Endothelial cell (in vitro differentiated cells): ENCODE results near the gene CTNS. TPM values are rescaled to one million over a fixed set of nuclear protein-coding genes. Genes with fewer than 3 reads are reported as not detected.
"Not testable (repeated sequence)": the region's sequence is repeated elsewhere in the genome, so short reads cannot be mapped to it uniquely, and the experiment has no call there.

ENCODE experiments used
- DNase-seq: peaks from one replicate; pipeline ENCODE4 v3.0.0; 2021; ENCODE audit warnings: low spot score
- H3K27ac Mint-ChIP-seq: one replicate; pipeline ENCODE4 v1.8.0; 2021; ENCODE audit warnings: mixed read lengths, inconsistent platforms; ENCODE audit not compliant: unreplicated experiment
- H3K27me3 Mint-ChIP-seq: one replicate; pipeline ENCODE4 v1.8.0; 2021; ENCODE audit warnings: mild to moderate bottlenecking, moderate library complexity, mixed read lengths, inconsistent platforms; ENCODE audit not compliant: unreplicated experiment
- H3K36me3 Mint-ChIP-seq: one replicate; pipeline ENCODE4 v1.8.0; 2021; ENCODE audit warnings: mild to moderate bottlenecking, low read depth, mixed read lengths, inconsistent platforms; ENCODE audit not compliant: unreplicated experiment
- H3K4me1 Mint-ChIP-seq: one replicate; pipeline ENCODE4 v1.8.0; 2021; ENCODE audit warnings: mild to moderate bottlenecking, mixed read lengths, inconsistent platforms; ENCODE audit not compliant: unreplicated experiment
- H3K4me3 Mint-ChIP-seq: one replicate; pipeline ENCODE4 v1.8.0; 2021; ENCODE audit warnings: mild to moderate bottlenecking, mixed read lengths, inconsistent platforms; ENCODE audit not compliant: unreplicated experiment
- H3K9me3 Mint-ChIP-seq: one replicate; pipeline ENCODE4 v1.8.0; 2021; ENCODE audit warnings: mixed read lengths, inconsistent platforms; ENCODE audit not compliant: unreplicated experiment
- total RNA-seq: library from RNA; stranded (reverse); fragmentation: NEBNext Ultra II Directional; extraction: Animal tissue kit (Norgen Biotek cat#: 25700); gene quantifications from one replicate; pipeline ENCODE4 v1.2.1, GENCODE V29; 2021; ENCODE audit not compliant: unreplicated experiment
- TF ChIP-seq, protein P1 (sequence below): fragments of 200-600 bp; sonication (generic); IDR thresholded peaks from one replicate; pipeline ENCODE4 v1.5.0; 2021; ENCODE audit warnings: antibody characterized with exemption; ENCODE audit not compliant: unreplicated experiment

The CTNS gene
- total RNA-seq, 1 donor from 2014 or later, result 17.5 TPM

DNA sequence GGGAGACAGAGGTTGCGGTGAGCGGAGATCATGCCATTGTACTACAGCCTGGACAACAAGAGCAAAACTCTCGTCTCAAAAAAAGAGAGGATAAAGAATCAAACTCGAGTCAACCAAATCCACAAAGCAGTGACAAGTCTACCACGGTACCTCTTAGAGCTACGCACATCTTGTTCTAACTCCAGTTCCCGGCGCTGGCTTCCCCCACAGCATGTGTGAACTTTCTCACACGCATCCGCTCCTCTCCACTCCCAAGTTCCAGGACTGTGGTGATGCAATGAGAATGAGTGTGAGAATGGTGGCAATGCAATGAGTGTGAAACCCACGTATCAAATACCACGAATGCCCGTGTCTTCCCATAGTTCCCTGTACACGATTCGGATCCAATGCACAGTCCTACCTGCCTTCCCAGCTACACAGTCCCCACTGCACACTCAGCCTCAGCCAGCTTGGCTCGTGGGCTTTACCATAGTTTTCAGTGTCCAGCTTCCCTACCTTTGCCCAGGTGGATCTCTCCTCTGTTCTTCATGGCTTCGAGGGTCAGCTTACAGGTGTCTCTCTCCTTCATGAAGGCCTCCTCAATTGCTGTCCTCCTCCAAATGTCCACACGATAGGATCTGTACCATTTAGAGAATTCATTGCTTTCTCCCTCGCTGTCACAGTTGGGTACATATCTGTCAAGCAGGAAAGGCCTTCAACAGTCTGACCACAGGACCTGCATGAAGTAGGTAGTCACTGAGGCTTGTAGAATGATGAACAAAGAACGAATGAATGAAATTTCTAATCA is 68.6 kb downstream of the CTNS start:
- peaks cover 2% of the 10 kb centered on the region for H3K27me3 Mint-ChIP-seq
- H3K9me3 Mint-ChIP-seq, result no peaks in the 10 kb centered on the region
- peaks cover 4% of the 10 kb centered on the region for H3K4me1 Mint-ChIP-seq
- DNase-seq, result no peak
- no peak overlapping the region for H3K4me3 Mint-ChIP-seq
- TF ChIP-seq, protein P1, sequence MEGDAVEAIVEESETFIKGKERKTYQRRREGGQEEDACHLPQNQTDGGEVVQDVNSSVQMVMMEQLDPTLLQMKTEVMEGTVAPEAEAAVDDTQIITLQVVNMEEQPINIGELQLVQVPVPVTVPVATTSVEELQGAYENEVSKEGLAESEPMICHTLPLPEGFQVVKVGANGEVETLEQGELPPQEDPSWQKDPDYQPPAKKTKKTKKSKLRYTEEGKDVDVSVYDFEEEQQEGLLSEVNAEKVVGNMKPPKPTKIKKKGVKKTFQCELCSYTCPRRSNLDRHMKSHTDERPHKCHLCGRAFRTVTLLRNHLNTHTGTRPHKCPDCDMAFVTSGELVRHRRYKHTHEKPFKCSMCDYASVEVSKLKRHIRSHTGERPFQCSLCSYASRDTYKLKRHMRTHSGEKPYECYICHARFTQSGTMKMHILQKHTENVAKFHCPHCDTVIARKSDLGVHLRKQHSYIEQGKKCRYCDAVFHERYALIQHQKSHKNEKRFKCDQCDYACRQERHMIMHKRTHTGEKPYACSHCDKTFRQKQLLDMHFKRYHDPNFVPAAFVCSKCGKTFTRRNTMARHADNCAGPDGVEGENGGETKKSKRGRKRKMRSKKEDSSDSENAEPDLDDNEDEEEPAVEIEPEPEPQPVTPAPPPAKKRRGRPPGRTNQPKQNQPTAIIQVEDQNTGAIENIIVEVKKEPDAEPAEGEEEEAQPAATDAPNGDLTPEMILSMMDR, result no peak
- peaks cover 7% of the 10 kb centered on the region for H3K36me3 Mint-ChIP-seq
- no peak overlapping the region for H3K27ac Mint-ChIP-seq

DNA sequence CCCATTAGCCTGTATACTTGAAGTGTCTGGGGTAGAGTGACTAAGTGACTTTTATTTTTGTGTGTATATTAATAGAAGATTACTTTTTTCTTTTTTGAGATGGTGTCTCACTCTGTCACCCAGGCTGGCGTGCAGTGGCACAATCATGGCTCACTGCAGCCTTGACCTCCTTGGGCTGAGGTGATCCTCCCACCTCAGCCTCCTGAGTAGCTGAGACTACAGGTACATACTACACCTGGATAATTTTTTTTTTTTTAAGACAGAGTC is 69.1 kb downstream of the CTNS start:
- not testable (repeated sequence) for H3K27me3 Mint-ChIP-seq, DNase-seq, H3K4me3 Mint-ChIP-seq, H3K27ac Mint-ChIP-seq, H3K4me1 Mint-ChIP-seq, H3K9me3 Mint-ChIP-seq, H3K36me3 Mint-ChIP-seq

DNA sequence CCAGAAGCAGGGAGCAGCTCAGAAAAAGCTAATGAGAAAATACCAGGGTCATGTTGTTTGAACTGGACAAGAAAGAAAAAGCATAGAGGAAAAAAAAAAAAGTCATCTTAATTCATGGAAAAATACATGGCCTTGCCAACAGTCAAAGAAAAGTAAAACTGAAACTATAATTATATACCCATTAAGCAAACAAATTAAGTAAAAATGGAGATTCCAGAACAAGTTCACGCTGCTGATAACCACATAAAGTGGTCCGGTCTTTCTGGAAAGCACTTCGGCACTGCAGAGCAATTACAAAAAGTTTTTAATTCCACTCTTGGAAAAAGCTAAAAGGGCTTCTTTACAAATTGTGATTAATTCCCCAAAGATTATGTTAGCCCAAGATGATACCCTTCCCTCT is 71.8 kb downstream of the CTNS start:
- H3K9me3 Mint-ChIP-seq, result no peaks in the 10 kb centered on the region
- peaks cover 2% of the 10 kb centered on the region for H3K27me3 Mint-ChIP-seq
- TF ChIP-seq, protein P1, result no peak
- DNase-seq, result no peak
- H3K36me3 Mint-ChIP-seq, result peaks cover 4% of the 10 kb centered on the region
- peaks cover 4% of the 10 kb centered on the region for H3K4me1 Mint-ChIP-seq
- no peak overlapping the region for H3K27ac Mint-ChIP-seq
- no peak overlapping the region for H3K4me3 Mint-ChIP-seq

DNA sequence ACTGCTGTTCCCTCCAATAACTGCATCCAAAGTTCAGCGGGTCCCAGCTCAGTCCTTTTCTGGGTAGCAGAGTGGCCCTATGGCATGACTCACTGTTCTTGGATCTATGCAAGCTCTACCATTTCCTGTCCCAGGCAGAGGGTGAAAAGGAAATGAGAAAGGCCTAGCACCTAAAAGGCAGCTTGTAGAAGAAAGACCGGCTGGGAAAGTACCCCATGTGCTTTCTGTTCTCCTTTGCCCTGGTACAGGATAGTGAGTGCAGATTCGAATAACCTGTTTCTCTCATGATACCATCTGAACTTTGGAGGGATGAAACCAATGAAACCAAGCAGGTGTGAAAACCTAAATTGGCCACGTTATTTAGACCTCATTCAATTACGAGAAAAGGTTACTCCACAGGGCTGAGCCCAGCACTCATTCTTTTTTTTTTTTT is 74.4 kb downstream of the CTNS start:
- no peaks in the 10 kb centered on the region for H3K9me3 Mint-ChIP-seq
- H3K36me3 Mint-ChIP-seq, result peaks cover 9% of the 10 kb centered on the region
- TF ChIP-seq, protein P1, result no peak
- no peak overlapping the region for H3K4me3 Mint-ChIP-seq
- no peak for DNase-seq
- H3K27ac Mint-ChIP-seq, result no peak overlapping the region
- H3K4me1 Mint-ChIP-seq, result no peaks in the 10 kb centered on the region
- H3K27me3 Mint-ChIP-seq, result peaks cover 2% of the 10 kb centered on the region

Other genes with a start within 250 kb of the CTNS start
- gene OR1E1, start 238.3 kb upstream of the CTNS start, total RNA-seq, result not detected
- not detected for gene OR3A3, start 225.4 kb upstream of the CTNS start, total RNA-seq
- not detected for gene OR1E2, start 202.9 kb upstream of the CTNS start, total RNA-seq
- not detected for gene SPATA22, start 164.9 kb upstream of the CTNS start, total RNA-seq
- gene ASPA, start 160.8 kb upstream of the CTNS start, total RNA-seq, result not detected
- gene TRPV3, start 78.9 kb upstream of the CTNS start, total RNA-seq, result not detected
- 5.5 TPM for gene TRPV1, start 27.3 kb upstream of the CTNS start, total RNA-seq
- gene SHPK, start 510 bp upstream of the CTNS start, total RNA-seq, result 14.1 TPM
- 148 TPM for gene TAX1BP3, start 31.8 kb downstream of the CTNS start, total RNA-seq
- 43.0 TPM for gene EMC6, start 32.1 kb downstream of the CTNS start, total RNA-seq
- gene P2RX5, start 59.4 kb downstream of the CTNS start, total RNA-seq, result 0.36 TPM
- 5.2 TPM for gene HASPIN, start 87.1 kb downstream of the CTNS start, total RNA-seq
- gene ITGAE, start 164.4 kb downstream of the CTNS start, total RNA-seq, result 30.0 TPM
- gene NCBP3, start 209.5 kb downstream of the CTNS start, total RNA-seq, result 84.4 TPM